RPMI8226 (cell line): ENCODE measurements around the gene GLIPR1L2.
"Not testable (repeated sequence)": the region's sequence is repeated elsewhere in the genome, so short reads cannot be mapped to it uniquely, and the experiment has no call there.

Experiments used
- DNase-seq: peaks from one replicate; pipeline ENCODE4 v3.0.0-alpha.2; 2015

GLIPR1L2 gene

GRCh38 chr12:75390899-75391538, at the start of gene GLIPR1L2:
Gene GLIPR1L2, plus strand, starts transcription at chr12:75391089. Its CDS starts 28 bp downstream, at chr12:75391117.
- DNase-seq, result peak; percentile 96

GRCh38 chr12:75341873-75342272, 49.0 kb upstream of the GLIPR1L2 start:
- no peak for DNase-seq

DNA sequence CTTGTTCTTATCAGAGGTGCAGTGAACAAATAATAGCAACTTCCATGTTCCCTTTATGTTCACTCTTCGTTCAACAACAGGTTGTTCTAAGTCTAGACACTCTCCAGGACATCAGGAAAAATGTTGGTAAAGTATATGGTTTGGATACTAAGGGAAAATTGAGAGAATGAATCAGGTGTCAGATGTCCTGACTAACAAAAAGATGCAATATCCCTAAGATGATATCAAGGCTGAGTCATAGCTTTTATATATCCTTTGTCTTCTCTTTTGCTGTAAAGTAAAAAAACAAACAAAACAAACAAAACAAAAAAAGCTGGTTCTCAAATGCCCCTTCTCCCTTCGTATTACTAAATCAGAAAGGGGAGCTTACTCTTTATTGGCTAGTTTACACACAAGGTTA, 45.4 kb upstream of the GLIPR1L2 start:
- no peak for DNase-seq

GRCh38 chr12:75346215-75346614, 44.7 kb upstream of the GLIPR1L2 start:
- DNase-seq, result not testable (repeated sequence)

DNA sequence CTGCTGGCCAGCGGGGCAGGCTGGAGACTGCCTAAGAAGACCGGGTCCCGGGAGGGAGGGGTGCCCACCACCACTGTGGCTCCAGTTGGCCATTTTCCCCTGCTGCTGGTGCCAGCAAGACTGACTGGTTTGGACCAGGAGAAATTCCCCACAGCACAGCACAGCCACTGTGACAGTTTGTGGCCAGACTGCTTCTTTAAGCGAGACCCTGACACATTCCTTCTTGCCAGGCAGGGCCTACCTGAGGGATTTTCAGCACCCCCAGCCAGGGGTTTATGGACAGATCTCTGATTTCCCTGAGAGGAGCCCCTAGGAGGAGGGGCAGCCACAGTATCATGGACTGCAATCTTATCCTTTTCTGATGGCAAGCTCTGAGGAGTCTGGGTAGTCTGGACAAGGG, 40.9 kb upstream of the GLIPR1L2 start:
- DNase-seq, result no peak

DNA sequence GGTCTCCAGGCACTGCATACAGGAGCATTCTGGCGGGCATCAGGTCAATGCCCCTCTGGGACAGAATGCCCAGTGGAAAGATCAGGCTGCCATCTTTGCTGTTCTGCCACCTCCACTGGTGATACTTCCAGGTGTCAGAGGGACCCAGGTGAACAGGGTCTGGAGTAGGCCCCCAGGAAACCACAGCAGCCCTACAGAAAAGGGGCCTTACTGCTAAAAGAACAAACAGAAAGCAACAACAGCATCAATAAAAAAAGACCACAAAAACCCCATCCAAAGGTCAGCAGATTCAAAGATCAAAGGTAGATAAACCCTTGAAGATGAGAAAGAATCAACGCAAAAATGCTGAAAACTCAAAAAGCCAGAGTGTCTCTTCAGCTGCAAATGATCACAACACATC, 40.5 kb upstream of the GLIPR1L2 start:
- DNase-seq, result no peak

DNA sequence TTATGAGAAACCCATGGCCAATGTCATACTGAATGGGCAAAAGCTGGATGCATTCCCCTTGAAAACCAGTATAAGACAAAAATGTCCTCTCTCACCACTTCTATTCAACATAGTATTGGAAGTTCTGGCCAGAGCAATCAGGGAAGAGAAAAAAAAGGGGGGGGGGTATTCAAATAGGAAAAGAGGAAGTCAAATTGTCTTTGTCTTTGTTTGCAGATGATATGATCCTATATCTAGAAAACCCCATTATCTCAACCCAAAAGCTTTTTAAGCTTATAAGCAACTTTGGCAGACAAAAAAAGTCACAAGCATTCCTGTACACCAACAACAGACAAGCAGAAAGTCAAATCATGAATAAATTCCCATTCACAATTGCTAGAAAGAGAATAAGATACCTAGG, 36.9 kb upstream of the GLIPR1L2 start:
- no peak for DNase-seq

DNA sequence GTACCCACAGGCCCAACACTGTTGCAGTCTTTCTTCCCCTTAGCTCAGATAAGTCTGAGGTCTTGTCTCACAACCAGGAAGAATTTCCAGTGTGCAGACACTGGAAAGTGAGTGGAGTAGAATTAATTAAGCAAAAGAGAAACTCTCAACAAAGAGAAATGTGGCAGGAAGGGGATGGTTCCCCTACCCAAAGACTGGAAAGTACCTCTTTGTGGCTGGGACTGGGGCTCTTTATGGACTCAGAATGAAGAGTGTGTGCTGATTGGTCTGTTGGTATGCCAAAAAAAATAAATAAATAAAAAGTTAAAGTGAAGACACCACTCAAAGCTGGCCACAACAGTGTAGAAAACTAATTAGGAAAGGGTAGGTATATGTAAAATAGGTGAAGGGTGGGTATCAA, 30.0 kb upstream of the GLIPR1L2 start:
- no peak for DNase-seq

GRCh38 chr12:75361408-75361807, 29.5 kb upstream of the GLIPR1L2 start:
- no peak for DNase-seq

DNA sequence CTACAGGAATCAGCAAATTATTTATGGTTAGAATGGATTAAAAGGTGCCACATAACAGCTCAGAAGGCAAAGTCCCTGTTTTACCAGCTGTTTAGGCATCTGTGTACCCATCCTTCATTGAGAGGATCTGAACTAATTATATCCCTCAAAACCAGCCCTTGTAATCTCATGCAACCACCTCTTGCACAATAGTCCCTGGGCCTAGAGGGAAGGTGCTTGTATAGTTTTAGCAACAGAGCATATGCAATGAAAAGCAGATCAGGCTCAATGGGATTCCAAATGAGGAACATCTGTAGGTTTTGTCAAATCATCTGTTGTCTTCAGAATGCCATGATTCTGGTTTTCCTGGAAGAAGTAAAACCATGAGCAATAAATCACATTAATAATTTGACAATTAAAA, 26.0 kb upstream of the GLIPR1L2 start:
- DNase-seq, result no peak

DNA sequence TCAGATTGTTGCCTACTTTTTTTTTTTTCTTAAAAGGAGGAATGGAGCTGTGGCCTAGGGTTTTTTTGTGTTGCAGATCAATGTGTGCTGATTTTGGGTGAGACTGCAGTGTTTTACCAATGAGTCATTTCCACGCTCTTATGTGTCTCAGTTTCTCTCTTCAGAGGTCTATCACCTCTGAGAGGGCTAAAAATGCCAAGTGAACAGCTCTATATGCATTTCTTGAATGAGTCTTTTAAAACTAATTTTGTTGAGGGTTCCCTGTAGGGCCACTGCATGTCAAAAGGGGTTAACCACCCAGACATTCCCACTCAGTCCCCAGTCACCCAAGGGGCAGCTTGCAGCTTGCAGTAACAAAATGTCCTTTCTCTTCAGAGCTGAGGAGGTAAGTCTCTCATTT, 24.3 kb upstream of the GLIPR1L2 start:
- DNase-seq, result no peak

- no peak for DNase-seq
These were observed 15.9 kb upstream of the GLIPR1L2 start for GRCh38 chr12:75374971-75375370.

DNA sequence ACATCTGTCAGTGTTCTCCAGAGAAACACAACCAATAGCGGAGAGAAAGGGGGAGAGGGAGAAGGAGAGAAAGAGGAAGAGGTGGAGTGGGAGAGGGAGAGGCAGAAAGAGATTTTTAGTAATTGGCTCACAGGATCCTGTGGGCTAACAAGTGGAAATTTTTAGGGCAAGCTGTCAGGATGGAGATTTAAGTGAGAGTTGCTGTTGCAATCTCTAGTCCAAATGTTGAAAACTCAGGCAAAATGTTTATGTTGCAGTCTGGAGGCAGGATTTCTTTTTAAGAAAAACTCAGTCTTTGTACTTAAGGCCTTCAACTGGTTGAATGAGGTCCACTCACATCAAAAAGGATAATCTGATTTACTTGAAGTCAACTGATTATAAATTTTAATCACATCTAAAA, 12.5 kb upstream of the GLIPR1L2 start:
- DNase-seq, result no peak

DNA sequence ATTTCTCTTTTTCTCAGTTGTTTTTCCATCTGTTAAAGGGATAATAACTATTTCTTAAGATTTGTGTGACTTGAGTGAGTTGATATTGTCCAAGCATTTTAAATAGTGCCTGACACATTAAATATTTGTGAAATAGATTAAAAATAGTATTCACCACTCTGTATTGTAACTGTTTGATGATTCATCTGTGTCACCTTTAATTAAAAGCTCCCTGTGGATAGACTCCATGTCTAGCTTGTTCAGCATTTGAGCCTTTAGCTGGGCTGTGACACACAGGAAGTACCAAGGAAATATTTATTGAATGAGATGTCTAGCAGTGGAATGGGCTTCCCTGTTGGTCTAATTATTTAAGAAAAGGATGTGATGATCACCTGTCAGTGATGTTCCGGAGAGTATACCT, 1.8 kb upstream of the GLIPR1L2 start:
- DNase-seq, result peak; percentile 7

GRCh38 chr12:75389706-75390105, 1.2 kb upstream of the GLIPR1L2 start:
- no peak for DNase-seq

DNA sequence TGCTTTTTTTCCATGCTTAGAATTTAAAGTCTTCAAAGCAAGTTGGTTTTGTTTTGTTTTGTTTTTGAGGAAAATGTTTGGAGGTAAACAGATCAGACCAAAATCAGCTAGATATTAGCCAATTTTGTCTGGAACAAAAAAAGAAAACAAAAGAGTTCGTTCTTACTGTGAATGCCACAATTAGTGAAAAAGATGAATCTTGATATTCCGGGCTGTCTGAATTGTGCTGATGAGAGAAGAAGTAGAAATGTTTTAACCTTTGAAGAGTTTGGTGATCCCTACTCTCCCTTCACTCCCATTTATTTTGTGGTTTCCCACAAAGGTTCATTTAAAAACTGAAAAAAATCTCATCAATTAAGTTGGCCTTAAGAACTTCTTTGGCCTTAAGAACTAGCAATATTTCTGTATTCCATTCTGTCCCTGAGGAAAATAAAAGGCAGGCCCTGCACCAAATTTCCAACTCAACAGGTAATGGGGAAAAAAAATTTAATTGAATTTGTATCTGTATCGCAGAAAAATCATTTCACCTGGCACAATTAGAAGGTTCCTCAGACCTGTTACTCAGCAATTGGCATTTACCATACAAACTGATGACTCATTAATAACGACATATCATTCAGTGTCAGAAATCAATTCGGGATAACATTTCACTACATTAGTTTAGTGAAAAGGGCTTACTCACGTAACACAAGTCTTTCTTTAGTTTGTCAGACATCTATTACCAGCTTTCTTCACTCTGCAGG, 562 bp upstream of the GLIPR1L2 start:
- no peak for DNase-seq

- DNase-seq, result no peak
These were observed 13.3 kb downstream of the GLIPR1L2 start for GRCh38 chr12:75404231-75404630.

- no peak for DNase-seq
These were observed 16.8 kb downstream of the GLIPR1L2 start for GRCh38 chr12:75407683-75408082.

DNA sequence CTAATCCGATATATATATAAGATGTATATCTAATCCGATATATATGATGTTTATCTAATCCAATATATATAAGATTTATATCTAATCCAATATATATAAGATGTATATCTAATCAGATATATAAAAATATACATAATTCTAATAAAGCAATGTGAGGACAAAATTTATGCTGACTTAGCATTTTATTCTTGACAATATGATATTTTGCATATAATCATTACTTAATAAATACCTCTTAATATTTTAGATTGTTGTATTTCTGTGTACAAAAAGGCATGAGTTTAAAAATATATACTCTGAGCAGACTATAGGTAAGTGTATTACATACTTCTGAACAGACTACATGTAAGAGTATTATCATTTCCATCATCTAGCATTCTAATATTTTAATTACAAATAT, 18.9 kb downstream of the GLIPR1L2 start:
- DNase-seq, result no peak

DNA sequence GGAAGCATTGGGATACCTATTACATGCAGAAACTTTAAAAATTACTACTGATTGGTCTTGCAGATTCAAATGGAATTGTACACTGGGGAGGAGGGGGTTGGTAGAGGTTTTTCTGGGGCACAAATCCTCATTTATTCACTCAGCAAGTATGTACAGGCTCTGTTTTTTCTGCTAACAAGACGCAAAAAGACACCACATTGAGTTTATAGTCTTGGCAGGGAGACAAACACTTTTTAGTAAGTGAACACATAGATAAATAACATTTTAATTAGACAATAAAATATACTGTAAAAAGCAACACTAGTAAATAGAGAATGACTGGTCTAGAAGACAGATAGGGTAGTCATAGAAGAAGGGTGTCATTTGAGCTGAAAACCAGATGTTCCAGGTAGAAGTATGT, 23.8 kb downstream of the GLIPR1L2 start:
- no peak for DNase-seq

DNA sequence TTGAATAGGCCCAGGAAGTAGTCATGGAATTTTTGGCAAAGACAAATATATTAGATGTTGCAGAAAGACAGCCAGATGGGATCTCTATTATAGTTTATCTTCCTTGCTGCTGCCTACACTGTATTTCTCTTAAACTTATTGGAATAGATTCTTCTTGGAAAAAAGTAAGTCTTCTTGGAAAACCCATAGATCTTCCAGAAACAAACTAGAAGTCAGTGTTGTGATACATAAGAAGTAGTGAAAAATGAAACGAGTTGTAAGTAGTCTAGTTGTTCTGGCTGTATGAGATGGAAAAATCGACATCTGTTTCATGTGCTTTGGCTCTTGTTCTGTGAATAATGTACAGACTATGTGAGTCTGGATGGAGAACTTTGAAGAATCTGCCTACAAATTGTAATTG, 29.0 kb downstream of the GLIPR1L2 start:
- no peak for DNase-seq

GRCh38 chr12:75427491-75427890, 36.6 kb downstream of the GLIPR1L2 start:
- DNase-seq, result no peak

GRCh38 chr12:75428767-75429166, 37.9 kb downstream of the GLIPR1L2 start:
- DNase-seq, result no peak

GRCh38 chr12:75432924-75433323, 42.0 kb downstream of the GLIPR1L2 start:
- no peak for DNase-seq

DNA sequence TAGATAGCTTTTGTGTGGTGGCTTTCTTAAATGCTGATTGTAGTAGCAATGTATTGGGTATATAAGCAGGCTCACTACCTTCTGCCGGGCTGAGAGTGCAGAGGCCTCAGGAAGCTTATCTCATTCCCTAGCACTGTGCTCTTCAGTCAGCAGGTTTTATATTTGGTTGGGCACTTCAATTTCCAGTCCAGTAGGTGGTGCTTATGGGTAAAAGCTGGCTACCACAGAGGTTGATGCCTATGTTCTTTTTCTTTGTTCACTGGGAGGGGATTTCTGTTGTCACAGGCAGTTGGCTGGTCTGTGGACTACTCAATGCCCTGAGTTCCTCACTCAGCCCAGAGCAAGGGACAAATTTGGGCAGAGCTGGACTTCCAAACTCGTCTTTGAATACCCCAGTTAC, 46.7 kb downstream of the GLIPR1L2 start:
- peak; percentile 3 for DNase-seq
